ENCODE results near the gene CYSRT1.

Gene CYSRT1

DNA sequence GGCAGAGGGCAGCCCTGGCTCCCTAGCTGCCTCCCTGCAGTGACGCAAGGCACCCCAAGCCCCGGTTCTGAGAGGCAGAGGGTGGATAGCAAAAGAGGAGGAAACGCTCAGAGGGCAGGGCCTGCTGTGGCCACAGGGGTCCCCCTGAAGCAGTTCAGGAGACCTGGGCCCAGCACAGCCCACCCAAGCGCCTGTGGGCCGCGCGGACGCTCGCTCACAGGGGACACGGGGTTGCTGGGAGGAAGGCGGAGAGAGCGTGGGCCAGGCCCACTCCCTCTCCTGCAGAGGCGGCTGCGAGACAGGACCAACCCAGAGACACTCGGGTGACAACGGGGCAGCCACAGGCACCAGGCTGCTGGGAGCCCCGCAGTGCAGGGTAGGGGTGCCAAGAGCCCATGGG lies 45.2 kb upstream of the CYSRT1 start:
- no peak overlapping the region for H3K27ac ChIP-seq
- TF ChIP-seq, protein P1, sequence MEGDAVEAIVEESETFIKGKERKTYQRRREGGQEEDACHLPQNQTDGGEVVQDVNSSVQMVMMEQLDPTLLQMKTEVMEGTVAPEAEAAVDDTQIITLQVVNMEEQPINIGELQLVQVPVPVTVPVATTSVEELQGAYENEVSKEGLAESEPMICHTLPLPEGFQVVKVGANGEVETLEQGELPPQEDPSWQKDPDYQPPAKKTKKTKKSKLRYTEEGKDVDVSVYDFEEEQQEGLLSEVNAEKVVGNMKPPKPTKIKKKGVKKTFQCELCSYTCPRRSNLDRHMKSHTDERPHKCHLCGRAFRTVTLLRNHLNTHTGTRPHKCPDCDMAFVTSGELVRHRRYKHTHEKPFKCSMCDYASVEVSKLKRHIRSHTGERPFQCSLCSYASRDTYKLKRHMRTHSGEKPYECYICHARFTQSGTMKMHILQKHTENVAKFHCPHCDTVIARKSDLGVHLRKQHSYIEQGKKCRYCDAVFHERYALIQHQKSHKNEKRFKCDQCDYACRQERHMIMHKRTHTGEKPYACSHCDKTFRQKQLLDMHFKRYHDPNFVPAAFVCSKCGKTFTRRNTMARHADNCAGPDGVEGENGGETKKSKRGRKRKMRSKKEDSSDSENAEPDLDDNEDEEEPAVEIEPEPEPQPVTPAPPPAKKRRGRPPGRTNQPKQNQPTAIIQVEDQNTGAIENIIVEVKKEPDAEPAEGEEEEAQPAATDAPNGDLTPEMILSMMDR (conservative IDR thresholded peaks at IDR 0.05; ENCODE audit: low read depth), result no peak
- CTCF ChIA-PET, result no interaction called here
- POLR2A ChIA-PET (ENCODE audit: low non-redundant PET), result no interaction called here
- DNase-seq (ENCODE audit: low spot score), result no peak

DNA sequence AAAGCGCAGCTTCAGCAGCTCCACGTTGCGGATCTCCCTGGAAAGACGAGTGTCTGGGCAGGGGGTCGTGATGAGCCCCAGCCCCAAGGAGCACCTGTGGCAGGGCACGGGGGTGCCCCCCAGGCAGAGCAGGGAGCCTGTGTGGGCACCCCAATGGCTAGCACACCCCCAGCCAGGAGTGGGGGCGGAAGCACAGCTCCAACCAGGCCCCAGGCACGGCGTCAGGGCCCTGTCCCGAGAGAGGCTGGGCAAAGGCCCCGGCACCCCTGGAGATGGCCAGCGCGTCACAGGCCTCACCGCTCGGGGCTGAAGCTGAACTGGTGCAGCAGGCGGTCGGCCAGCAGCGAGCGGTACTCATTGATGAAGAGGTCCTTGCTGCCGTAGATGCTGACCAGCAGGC lies 44.5 kb upstream of the CYSRT1 start:
- CTCF ChIA-PET, result interaction anchor here (0.5 to 1.2 kb wide), 3 partner anchors 9 to 345 kb away, joined by 3 to 5 read pairs (median 4); partner anchors contain the start of genes RNF224 and TMEM210
- TF ChIP-seq, protein P1 (conservative IDR thresholded peaks at IDR 0.05; ENCODE audit: low read depth), result no peak
- POLR2A ChIA-PET (ENCODE audit: low non-redundant PET), result no interaction called here
- no peak for DNase-seq (ENCODE audit: low spot score)
- no peak overlapping the region for H3K27ac ChIP-seq

DNA sequence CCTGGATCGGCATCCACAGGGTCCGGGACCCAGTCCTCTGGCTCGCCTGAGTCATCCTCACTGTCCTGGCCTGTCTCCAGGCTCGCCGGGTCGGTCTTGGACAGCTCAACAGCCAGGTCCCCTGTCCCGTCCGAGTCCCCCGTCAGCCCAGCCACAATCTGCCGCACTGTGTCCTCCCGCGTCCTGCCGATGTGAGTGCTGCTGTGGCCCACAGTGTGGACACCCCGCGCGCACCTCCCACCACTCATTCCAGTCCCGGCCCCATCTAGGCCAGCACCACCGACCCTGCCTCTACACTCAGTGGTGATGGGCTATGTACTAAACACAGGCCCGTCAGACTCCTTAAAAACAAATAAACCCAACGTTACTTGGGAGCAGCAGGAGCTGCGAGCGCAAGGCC lies 43.3 kb upstream of the CYSRT1 start:
- TF ChIP-seq, protein P1 (conservative IDR thresholded peaks at IDR 0.05; ENCODE audit: low read depth), result no peak
- POLR2A ChIA-PET (ENCODE audit: low non-redundant PET), result no interaction called here
- H3K27ac ChIP-seq, result no peak overlapping the region
- CTCF ChIA-PET, result interaction anchor here (0.9 to 1.0 kb wide), 2 partner anchors 55 to 63 kb away, joined by 3 to 4 read pairs; no protein-coding TSS in a partner anchor
- DNase-seq (ENCODE audit: low spot score), result no peak

DNA sequence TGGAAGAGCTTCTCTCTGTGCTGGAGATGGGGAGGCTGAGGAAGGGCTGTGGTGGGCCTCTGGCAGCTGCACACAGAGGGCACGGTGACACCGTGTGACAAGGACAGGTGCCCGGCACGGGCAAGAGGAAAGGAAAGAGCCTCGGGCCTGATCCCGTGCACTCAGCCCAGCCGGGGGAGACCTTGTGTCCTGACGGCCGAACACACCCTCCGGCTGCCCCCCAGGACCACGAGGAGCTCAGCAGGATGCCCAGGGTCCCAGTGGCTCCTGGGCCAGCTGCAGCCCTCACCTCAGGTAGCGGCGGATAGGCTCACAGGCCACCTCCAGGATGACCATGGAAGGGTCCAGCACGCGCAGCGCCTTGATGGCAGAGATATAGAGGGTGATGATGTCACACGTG lies 42.1 kb upstream of the CYSRT1 start:
- no peak for DNase-seq (ENCODE audit: low spot score)
- POLR2A ChIA-PET (ENCODE audit: low non-redundant PET), result no interaction called here
- H3K27ac ChIP-seq, result no peak overlapping the region
- CTCF ChIA-PET, result interaction anchor here (0.5 to 0.6 kb wide), 3 partner anchors 8 to 44 kb away, joined by 3 read pairs; no protein-coding TSS in a partner anchor
- TF ChIP-seq, protein P1 (conservative IDR thresholded peaks at IDR 0.05; ENCODE audit: low read depth), result no peak

DNA sequence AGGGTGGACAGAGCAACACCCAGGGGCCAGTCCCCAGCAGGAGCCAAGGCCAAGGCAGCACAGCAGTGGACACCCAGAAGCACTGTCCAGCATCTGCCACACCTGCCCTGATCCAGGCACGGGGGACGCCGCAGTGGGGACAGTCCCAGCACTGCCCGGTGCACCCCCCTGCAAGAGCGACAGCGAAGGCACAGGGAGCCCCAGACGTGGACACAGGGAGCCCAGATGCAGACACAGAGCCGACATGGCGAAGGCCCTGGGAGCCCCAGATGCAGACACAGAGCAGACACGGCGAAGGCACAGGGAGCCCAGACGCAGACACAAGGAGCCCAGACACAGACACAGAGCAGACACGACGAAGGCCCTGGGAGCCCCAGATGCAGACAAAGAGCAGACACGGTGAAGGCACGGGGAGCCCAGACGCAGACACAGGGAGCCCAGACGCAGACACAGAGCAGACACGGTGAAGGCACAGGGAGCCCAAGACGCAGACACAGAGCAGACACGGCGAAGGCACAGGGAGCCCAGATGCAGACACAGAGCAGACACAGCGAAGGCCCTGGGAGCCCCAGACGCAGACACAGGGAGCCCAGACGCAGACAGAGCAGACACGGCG lies 40.9 kb upstream of the CYSRT1 start:
- ChIA-PET POLR2A (ENCODE audit: low non-redundant PET) (no interaction called here), CTCF (no interaction called here)
- H3K27ac ChIP-seq, result no peak overlapping the region
- DNase-seq (ENCODE audit: low spot score), result no peak
- TF ChIP-seq, protein P1 (conservative IDR thresholded peaks at IDR 0.05; ENCODE audit: low read depth), result no peak

DNA sequence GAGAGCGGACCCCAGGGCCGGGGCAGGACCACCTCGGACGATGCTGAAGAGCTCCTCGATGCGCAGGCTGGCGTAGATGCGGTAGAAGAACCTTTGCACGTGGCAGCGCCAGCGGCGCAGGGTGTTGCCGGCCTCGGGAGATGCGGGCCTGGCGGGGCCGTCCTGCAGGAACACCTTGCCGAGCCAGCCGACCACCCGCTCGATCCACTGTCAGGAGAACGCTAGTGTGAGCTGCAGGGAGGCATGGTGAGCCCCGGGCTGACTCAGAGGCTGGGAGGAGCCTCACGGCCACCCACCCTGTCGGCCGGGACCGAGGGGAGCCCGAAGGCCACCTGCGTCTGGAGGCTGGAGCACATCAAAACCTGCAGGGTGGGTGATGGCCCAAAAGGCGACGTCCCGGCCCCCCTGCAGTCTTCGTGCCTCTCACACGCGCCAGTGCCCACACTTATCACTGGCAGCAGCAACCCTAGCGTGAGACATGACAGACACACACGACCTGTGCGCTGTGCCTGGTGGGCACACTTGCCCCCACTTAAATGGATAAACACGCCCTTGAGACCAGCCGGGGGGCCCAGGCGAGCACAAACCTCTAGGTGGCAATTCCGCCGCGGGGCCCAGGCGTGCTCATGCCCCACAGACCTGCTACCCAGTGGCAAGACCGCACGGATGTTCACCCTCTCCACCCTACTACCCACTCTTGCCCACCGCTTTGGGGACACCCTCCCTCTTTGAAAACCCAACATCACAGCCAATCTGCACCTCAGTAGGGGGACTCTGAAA lies 39.9 kb upstream of the CYSRT1 start:
- ChIA-PET CTCF (no interaction called here), POLR2A (ENCODE audit: low non-redundant PET) (no interaction called here)
- DNase-seq (ENCODE audit: low spot score), result no peak
- H3K27ac ChIP-seq, result no peak overlapping the region
- TF ChIP-seq, protein P1 (conservative IDR thresholded peaks at IDR 0.05; ENCODE audit: low read depth), result no peak

Measured in RWPE1 (cell line).